K562 (cell line): ENCODE results near the gene PUSL1. TPM values are rescaled to one million over a fixed set of nuclear protein-coding genes. Genes with fewer than 3 reads are reported as not detected.

Experiments
- ELF4 ChIP-seq: fragments of 450-650 bp; formaldehyde crosslinking; IDR thresholded peaks from 2 replicates; pipeline ENCODE4 v1.4.0; 2022; ENCODE audit warnings: missing genetic modification characterization
- ETV6 ChIP-seq, 3 experiments: fragments of 150-350 bp in 1 of 3; sonication (generic) in 1 of 3; formaldehyde crosslinking in 1 of 3; IDR thresholded peaks; 2 replicates each; pipeline versions ENCODE4 v1.6.1 to v1.8.0; 2014 to 2022; ENCODE audit warnings: borderline replicate concordance in 2 of 3, low read depth in 2 of 3, antibody characterized with exemption in 1 of 3, low read length in 1 of 3, mild to moderate bottlenecking in 1 of 3, missing genetic modification reagents in 1 of 3
- EZH2 ChIP-seq: IDR thresholded peaks from 2 replicates; pipeline ENCODE4 v1.6.1; 2012; ENCODE audit warnings: low read depth, mild to moderate bottlenecking, inconsistent platforms, low read length, borderline replicate concordance
- FOXP1 ChIP-seq: sonication (generic); formaldehyde crosslinking; IDR thresholded peaks from 2 replicates; pipeline ENCODE4 v1.8.0; 2022; ENCODE audit warnings: mild to moderate bottlenecking, missing genetic modification reagents
- MTF1 ChIP-seq: fragments of 250-450 bp; sonication (Bioruptor Pico); IDR thresholded peaks from 2 replicates; pipeline ENCODE4 v1.9.0; 2021; ENCODE audit warnings: moderate library complexity, mild to moderate bottlenecking, inconsistent platforms, borderline replicate concordance
- NR2C2 ChIP-seq, 2 experiments: fragments of 200-800 bp in 1 of 2; sonication (Bioruptor generic) in 1 of 2; sonication (generic) in 1 of 2; formaldehyde crosslinking in 1 of 2; IDR thresholded peaks; 2 replicates each; pipeline versions ENCODE4 v1.6.1 to v1.8.0; 2016 to 2022; ENCODE audit warnings: mild to moderate bottlenecking in 1 of 2, missing compliant biosample characterization in 1 of 2, missing genetic modification characterization in 1 of 2, missing genetic modification reagents in 1 of 2
- POLR2AphosphoS2 ChIP-seq: IDR thresholded peaks from 2 replicates; pipeline ENCODE4 v1.6.1; 2012; ENCODE audit warnings: low read length, improper control_type of control experiment
- PRPF4 ChIP-seq: fragments of 200-400 bp; formaldehyde crosslinking; IDR thresholded peaks from one replicate; pipeline ENCODE4 v1.6.1; 2017; ENCODE audit warnings: low read length, low read depth, mild to moderate bottlenecking; ENCODE audit not compliant: insufficient read depth, poor library complexity, severe bottlenecking
- RBM34 ChIP-seq: fragments of 200-400 bp; formaldehyde crosslinking; IDR thresholded peaks from 2 replicates; pipeline ENCODE4 v1.6.1; 2018; ENCODE audit warnings: low read length, borderline replicate concordance; ENCODE audit not compliant: insufficient read depth
- SP1 ChIP-seq: sonication (generic); formaldehyde crosslinking; IDR thresholded peaks from 2 replicates; pipeline ENCODE4 v1.8.1; 2022; ENCODE audit warnings: mild to moderate bottlenecking, missing genetic modification reagents
- SUPT5H ChIP-seq: fragments of 450-650 bp; IDR thresholded peaks from 2 replicates; pipeline ENCODE4 v1.6.1; 2016
- TAF1 ChIP-seq: IDR thresholded peaks from 2 replicates; pipeline ENCODE4 v1.6.1; 2011; ENCODE audit warnings: mild to moderate bottlenecking, low read length, moderate library complexity; ENCODE audit not compliant: insufficient read depth, control insufficient read depth, severe bottlenecking; ENCODE audit errors: extremely low read depth
- WHSC1 ChIP-seq: IDR thresholded peaks from one replicate; pipeline ENCODE4 v1.6.1; 2012; ENCODE audit warnings: low read length, control low read depth, inconsistent platforms
- ZBTB8A ChIP-seq: fragments of 450-650 bp; IDR thresholded peaks from 2 replicates; pipeline ENCODE4 v1.6.1; 2018; ENCODE audit warnings: mild to moderate bottlenecking, moderate library complexity; ENCODE audit not compliant: partially characterized antibody
- ZNF75A ChIP-seq: fragments of 450-650 bp; formaldehyde crosslinking; IDR thresholded peaks from 2 replicates; pipeline ENCODE4 v1.4.0; 2020; ENCODE audit warnings: mild to moderate bottlenecking
- ZNF77 ChIP-seq: fragments of 250-450 bp; sonication (Bioruptor Pico); IDR thresholded peaks from 2 replicates; pipeline ENCODE4 v1.5.0; 2020
- polyA plus RNA-seq, 8 experiments: library from polyadenylated mRNA; depleted of rRNA in 4 of 8; stranded (reverse) in 5 of 8; unstranded in 3 of 8; fragments of >200 nt; fragmentation: Nextera tagmentation in 2 of 8; fragmentation: Illumina TruSeq in 1 of 8; extraction: Ambion mirVana in 2 of 8; extraction: Trizol in 1 of 8; gene quantifications; 2 replicates each; pipeline versions ENCODE4 v1.2.1 to v1.2.3, GENCODE V29; 2011 to 2014; ENCODE audit warnings: inconsistent platforms in 1 of 8, missing spikeins in 1 of 8
- total RNA-seq, 7 experiments: library from RNA; depleted of rRNA in 6 of 7; stranded (reverse); fragments of >200 nt in 6 of 7; fragmentation: Illumina TruSeq in 2 of 7; extraction: Trizol in 2 of 7; gene quantifications; 2 replicates each; pipeline versions ENCODE4 v1.2.1 to v1.2.3, GENCODE V29; 2011 to 2021; ENCODE audit warnings: low replicate concordance in 1 of 7
- TF ChIP-seq, protein P1 (sequence below), 3 experiments: fragments of 200-800 bp in 1 of 3; fragments of 250-450 bp in 1 of 3; fragments of 450-650 bp in 1 of 3; sonication (Bioruptor Pico) in 1 of 3; sonication (Bioruptor generic) in 1 of 3; formaldehyde crosslinking in 1 of 3; IDR thresholded peaks; 2 replicates each; pipeline versions ENCODE4 v1.6.1 to v1.8.0; 2016 to 2022; ENCODE audit warnings: mild to moderate bottlenecking in 2 of 3, missing genetic modification characterization in 2 of 3, missing compliant biosample characterization in 1 of 3, moderate library complexity in 1 of 3
- TF ChIP-seq, protein P2 (sequence below): sonication (generic); formaldehyde crosslinking; IDR thresholded peaks from 2 replicates; pipeline ENCODE4 v1.8.0; 2022; ENCODE audit warnings: mild to moderate bottlenecking, missing genetic modification reagents

Gene PUSL1
- total and polyA plus RNA-seq, 9 of the 15 experiments (the other 6 are each of a cell fraction or from before 2014, with no cell fraction given), result 0.62 to 86.9 (median 13.6) TPM

DNA sequence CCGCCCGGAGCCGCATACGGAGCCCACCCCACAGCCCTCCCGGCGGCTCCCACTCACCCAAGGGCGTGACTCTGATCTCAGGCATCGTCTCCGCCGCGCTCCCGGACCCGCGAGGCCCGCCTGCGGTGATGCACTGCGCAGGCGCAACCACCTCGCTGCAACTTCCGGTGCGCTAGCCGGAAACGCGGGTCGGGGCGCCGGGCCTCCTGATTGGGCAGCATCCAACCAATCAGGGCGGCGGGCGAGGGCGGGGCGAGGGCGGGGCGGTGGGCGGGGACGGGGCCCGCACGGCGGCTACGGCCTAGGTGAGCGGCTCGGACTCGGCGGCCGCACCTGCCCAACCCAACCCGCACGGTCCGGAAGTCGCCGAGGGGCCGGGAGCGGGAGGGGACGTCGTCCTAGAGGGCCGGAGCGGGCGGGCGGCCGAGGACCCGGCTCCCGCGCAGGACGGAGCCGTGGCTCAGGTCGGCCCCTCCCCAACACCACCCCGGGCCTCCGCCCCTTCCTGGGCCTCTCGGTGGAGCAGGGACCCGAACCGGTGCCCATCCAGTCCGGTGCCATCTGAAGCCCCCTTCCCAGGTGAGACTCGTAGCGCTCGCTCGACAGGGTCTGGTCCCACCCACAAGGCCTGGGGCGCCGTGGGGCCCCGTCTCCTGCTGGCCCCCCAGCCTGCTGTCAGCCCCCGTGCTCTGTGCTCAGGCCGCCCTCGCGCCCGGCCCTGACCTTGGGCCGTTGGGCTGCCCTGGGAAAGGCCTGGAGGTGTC, 16.3 kb downstream of the PUSL1 start, which contains the start of the genes CPTP and INTS11 (continued):
- TF ChIP-seq, protein P1, sequence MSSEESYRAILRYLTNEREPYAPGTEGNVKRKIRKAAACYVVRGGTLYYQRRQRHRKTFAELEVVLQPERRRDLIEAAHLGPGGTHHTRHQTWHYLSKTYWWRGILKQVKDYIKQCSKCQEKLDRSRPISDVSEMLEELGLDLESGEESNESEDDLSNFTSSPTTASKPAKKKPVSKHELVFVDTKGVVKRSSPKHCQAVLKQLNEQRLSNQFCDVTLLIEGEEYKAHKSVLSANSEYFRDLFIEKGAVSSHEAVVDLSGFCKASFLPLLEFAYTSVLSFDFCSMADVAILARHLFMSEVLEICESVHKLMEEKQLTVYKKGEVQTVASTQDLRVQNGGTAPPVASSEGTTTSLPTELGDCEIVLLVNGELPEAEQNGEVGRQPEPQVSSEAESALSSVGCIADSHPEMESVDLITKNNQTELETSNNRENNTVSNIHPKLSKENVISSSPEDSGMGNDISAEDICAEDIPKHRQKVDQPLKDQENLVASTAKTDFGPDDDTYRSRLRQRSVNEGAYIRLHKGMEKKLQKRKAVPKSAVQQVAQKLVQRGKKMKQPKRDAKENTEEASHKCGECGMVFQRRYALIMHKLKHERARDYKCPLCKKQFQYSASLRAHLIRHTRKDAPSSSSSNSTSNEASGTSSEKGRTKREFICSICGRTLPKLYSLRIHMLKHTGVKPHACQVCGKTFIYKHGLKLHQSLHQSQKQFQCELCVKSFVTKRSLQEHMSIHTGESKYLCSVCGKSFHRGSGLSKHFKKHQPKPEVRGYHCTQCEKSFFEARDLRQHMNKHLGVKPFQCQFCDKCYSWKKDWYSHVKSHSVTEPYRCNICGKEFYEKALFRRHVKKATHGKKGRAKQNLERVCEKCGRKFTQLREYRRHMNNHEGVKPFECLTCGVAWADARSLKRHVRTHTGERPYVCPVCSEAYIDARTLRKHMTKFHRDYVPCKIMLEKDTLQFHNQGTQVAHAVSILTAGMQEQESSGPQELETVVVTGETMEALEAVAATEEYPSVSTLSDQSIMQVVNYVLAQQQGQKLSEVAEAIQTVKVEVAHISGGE (CRISPR knock-in tag; IDR thresholded peaks at IDR 0.05), result peak in 1 of 3 experiments; percentile 59; a peak in 3 of 6 replicates
- TF ChIP-seq ZNF75A (no peak), FOXP1 (CRISPR knock-in tag) (no peak), EZH2 (no peak), ZBTB8A (no peak), SP1 (CRISPR knock-in tag) (peak; percentile 90), PRPF4 (no peak), NR2C2 (CRISPR knock-in tag; IDR thresholded peaks at IDR 0.05) (peak; percentile 59; the same call in 1 of the 2 replicates), NR2C2 (tag; IDR thresholded peaks at IDR 0.05) (peak; percentile 79), POLR2AphosphoS2 (no peak), TAF1 (peak; percentile 71), MTF1 (CRISPR knock-in tag) (no peak), SUPT5H (peak; percentile 90), ZNF77 (CRISPR knock-in tag) (no peak), ELF4 (CRISPR knock-in tag) (no peak; the same call in 1 of the 2 replicates), ETV6 (IDR thresholded peaks at IDR 0.05; ENCODE audit: borderline replicate concordance in 1 of 2, low read depth in 2 of 2, low read length in 1 of 2) (no peak), ETV6 (CRISPR knock-in tag; IDR thresholded peaks at IDR 0.05; ENCODE audit: borderline replicate concordance) (no peak), RBM34 (0 out of 2 replicates have a peak, but pooled peaks have one; percentile 5), WHSC1 (no peak)
- TF ChIP-seq, protein P2, sequence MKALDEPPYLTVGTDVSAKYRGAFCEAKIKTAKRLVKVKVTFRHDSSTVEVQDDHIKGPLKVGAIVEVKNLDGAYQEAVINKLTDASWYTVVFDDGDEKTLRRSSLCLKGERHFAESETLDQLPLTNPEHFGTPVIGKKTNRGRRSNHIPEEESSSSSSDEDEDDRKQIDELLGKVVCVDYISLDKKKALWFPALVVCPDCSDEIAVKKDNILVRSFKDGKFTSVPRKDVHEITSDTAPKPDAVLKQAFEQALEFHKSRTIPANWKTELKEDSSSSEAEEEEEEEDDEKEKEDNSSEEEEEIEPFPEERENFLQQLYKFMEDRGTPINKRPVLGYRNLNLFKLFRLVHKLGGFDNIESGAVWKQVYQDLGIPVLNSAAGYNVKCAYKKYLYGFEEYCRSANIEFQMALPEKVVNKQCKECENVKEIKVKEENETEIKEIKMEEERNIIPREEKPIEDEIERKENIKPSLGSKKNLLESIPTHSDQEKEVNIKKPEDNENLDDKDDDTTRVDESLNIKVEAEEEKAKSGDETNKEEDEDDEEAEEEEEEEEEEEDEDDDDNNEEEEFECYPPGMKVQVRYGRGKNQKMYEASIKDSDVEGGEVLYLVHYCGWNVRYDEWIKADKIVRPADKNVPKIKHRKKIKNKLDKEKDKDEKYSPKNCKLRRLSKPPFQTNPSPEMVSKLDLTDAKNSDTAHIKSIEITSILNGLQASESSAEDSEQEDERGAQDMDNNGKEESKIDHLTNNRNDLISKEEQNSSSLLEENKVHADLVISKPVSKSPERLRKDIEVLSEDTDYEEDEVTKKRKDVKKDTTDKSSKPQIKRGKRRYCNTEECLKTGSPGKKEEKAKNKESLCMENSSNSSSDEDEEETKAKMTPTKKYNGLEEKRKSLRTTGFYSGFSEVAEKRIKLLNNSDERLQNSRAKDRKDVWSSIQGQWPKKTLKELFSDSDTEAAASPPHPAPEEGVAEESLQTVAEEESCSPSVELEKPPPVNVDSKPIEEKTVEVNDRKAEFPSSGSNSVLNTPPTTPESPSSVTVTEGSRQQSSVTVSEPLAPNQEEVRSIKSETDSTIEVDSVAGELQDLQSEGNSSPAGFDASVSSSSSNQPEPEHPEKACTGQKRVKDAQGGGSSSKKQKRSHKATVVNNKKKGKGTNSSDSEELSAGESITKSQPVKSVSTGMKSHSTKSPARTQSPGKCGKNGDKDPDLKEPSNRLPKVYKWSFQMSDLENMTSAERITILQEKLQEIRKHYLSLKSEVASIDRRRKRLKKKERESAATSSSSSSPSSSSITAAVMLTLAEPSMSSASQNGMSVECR (CRISPR knock-in tag), result peak; percentile 71
